ENCODE measurements around the gene MS4A4A.

MS4A4A gene

DNA sequence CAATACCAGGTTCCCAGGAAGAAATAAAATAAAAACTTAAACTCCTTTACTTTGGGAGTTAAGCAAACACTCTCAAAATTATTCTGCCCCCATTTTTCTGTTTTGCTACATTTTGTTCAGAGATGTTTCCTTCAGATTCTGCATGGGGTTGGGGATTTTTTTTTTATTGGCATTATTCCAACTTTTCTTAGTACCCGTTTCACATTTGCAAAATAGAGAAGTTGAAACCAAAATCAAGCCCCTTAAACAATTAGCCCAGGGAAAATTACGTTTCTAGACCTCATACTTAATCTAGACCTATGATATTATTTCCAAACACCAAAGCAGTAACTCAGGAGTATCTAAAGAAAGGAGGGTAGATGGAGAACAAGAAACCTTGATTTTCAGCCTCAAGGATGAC is 77.3 kb downstream of the MS4A4A start:
- DNase-seq, result no peak
